ENCODE results near the gene CDH3.

- TF ChIP-seq CTCF (IDR thresholded peaks at IDR 0.05) = no peak
- TF ChIP-seq POLR2A (IDR thresholded peaks at IDR 0.05) = no peak
These were observed 41.8 kb downstream of the CDH3 start for GRCh38 chr16:68686905-68687304.
